HG02852 (cell line): ENCODE measurements around the gene YES1.
"Not testable (repeated sequence)": the region's sequence is repeated elsewhere in the genome, so short reads cannot be mapped to it uniquely, and the experiment has no call there.

ENCODE experiments used
- ATAC-seq: cut with Tn5 transposase; IDR thresholded peaks from one replicate; pipeline ENCODE4 v1.9.1; 2021; ENCODE audit warnings: mild to moderate bottlenecking, moderate library complexity; ENCODE audit not compliant: unreplicated experiment

The YES1 gene

DNA sequence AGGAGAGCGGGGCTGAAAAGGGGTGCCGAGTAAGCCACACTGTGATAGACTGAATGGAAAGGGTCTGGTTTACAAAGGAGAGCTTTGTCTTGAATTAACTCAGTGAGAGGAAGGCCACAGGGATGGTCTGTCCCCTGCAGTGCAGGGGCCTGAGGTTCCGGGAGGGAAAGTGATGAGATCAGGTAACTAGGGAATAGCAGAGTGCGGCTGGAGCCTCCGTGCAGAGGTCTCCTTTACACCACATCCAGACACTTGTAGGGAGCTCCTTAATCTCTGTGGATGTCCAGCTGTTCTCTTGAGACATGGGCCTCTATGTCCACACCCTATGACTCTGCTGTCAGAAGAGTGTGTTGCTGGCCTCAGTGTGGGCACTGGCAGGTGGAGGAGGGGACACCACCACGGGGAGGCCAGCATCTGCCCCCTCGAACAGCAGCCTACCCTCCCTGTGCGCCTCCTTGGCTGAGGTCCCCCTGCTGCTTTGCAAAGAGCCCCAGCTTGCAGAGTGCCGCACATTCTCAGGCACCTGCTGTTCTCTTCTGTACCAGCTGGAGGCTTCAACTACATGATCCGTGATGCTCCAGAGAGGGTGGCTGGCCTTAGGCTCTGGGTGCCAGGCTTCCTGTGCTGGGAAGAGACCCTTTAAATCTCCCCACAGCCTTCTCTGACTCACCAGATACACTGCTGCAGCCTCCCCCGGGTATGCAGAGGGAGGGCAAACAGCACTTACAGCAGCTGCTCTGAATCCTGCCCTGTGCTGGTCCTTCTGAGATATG lies 125.5 kb downstream of the YES1 start:
- no peak for ATAC-seq

DNA sequence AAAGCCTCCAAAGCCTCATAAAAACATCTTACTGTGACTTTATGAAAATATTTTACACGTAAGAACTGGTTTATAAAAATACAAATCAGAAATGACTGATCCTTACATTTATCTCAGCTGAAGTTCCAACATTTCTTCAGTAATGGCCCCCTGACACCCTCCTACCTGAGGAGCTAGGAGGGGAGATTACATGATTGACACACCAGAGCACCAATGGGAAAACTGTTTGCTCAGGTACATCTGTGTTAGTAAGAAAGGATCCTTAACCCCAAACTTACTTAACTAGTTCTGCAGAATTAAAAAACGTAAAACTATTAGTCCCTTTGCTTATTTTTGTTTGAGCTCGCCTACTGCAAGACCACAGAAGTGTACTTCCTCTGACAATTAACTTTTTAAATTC lies 126.6 kb downstream of the YES1 start:
- no peak for ATAC-seq

DNA sequence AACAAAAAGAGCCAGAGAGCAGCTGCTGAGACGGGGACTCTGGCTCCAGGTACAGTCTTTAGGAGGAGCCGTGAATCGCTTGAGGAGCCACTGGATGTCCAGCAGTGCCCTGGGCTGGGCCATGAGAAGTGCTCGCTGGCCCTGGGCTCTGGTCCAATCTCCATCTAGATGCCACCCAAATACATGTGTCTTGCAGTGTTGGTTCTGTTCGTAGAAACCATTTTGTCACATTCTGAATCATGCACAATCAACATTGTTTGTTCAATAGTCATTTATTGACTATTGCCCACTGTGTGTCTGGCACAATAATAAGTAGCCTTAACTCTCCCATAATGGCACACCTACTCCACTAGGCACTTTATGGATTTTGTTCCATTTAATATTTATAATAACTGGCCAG lies 128.5 kb downstream of the YES1 start:
- no peak for ATAC-seq

DNA sequence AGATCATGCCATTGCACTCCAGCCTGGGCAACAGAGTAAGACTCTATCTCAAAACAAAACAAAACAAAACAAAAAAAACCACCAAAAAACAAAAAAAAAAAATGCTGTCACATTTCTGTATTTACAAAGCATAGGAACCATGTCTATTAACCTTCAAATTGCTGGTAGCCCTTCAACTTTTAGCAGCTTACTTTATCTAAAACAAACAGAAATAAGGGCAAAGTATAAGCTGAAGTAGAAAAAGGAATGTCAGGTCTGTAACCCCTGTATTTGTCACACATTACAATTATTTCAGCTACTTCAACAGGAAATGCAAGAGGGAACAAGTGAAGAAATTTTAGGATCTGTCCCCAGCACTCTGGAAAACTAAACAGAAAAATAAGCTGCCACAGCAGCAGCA lies 129.2 kb downstream of the YES1 start:
- ATAC-seq = no peak

DNA sequence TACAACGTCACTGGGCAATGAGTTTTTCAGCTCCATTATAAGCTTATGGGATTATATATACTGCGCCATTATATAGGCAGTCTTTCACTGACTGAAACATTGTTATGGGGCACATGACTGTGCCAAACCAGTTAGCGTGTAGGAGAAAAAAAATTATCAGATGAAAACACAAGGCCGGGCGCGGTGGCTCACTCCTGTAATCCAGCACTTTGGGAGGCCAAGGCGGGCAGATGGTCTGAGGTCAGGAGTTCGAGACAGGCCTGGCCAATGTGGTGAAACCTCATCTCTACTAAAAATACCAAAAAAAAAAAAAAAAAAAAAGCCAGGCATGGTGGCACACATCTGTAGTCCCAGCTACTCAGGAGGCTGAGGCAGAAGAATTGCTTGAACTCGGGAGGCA lies 129.6 kb downstream of the YES1 start:
- not testable (repeated sequence) for ATAC-seq

DNA sequence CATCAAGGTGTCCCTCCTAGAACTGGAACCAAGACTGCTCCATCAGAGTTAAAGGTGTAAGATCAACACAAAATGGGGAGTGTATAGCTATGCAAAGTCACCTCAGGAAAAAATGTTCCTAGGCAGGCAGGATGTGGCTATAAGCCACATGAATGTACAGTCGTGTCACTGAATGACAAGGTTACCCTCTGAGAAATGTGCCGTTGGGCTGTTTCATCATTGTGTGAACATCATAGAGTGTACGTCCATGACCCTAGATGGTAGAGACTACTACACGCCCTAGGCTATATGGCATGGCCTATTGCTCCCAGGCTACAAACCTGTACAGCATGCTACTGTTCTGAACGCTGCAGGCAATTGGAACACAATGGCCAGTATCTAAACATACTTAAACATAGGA lies 130.1 kb downstream of the YES1 start:
- ATAC-seq = peak; percentile 46

DNA sequence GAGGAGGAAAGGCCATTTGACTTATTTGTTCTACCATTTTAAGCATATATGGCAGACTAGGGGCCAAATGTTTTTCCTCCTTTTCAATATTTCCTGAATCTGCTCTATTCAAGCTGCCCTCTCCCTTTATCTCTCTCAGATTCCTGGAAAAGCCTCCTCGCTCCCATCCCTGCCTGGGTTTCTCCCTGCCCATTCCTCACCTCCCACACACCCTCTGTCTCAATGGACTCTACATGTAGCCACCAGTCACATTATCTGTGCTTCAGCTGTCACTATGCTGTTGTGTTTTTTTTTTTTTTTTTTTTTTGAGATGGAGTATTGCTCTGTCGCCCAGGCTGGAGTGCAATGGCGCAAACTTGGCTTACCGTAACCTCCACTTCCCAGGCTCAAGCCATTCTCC lies 131.7 kb downstream of the YES1 start:
- ATAC-seq = no peak

DNA sequence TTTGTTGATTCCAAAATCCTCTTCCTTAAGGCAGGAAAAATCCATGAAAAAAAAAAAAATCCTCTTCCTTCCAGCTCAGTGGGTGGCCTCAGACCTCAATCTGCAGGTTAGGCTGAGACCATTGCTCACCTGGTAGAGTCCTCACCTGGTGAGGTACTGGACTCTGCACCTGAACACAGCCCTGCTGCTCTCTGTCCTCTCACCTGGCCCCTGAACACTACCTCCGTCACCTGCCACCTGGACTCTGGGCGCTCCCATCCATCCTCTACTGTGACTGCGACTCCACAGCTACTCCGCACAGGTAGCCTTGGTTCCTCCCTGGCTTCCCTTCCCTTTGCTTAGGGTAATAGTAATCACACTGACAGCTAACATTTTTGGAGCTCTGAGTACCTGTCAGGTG lies 132.5 kb downstream of the YES1 start:
- no peak for ATAC-seq

DNA sequence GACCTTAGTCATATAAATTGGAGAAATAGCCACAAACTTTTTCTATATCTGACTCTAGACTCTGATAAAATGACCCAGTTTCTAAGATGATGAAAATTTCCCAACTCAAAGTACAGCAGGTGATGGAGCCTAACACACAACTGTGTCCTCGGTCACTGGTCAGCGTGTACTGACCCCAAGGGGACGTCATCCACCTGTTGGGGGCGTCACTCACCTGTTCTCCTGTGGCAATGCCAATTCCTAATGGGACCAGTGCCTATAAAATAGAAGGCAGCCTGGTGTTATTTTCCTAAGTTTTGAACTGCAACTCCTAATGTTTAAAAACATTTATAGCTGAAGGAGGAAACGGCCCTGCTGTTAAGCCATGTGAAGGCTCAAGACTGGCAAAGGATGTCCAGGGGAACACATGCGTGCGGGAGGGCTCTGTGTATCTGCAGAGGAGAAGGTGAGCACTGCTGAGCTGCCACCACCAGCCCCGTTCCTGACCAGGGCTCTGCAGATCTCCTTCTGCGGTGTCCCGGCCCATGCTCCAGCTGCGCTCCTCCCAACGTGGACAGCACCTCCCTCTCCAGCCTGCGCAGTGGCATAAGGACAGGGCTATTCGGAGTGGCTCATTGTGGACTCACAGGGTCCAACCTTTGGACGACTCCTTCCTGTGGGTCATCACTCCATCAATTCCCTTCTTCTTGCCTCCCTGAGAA lies 133.4 kb downstream of the YES1 start:
- ATAC-seq = no peak

DNA sequence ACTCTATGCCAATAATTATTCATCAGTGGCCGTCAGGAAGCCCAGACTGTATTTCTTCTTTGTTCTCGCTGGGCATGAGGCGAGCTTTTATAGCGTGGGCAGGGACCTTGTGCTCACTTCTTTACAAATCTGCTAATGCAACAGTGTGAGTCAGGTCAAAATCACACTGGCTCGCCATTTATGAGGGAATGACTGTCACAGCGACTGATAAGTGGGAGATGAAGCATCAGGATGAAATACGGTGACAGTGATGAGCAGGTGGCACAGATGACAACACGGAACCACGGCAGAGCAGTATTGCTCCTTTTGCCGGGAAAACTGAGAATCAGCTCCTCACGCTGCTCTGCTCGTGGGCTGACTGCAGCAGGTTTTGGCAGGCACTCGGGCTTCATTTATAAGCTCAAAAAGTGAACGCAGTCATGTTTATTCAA lies 134.1 kb downstream of the YES1 start:
- no peak for ATAC-seq

DNA sequence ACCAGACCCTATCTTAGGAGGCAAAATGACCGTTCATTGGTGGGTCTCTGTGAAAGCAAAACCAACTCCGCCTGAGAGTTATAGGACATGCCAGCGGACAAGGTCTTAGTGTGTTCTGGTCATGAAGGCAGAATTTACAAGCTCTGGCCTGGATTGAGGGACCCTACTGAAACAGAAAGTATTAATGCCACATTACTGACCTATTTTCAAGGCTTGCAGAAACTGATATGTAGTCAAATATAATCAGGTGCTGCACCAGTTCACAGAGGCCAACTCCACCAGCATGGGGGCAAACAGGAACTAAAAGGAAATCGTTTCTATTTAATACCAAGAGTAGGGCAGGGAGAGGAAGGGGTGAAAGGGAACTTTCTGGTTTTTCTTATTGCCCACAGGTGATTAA lies 134.9 kb downstream of the YES1 start:
- ATAC-seq = no peak

DNA sequence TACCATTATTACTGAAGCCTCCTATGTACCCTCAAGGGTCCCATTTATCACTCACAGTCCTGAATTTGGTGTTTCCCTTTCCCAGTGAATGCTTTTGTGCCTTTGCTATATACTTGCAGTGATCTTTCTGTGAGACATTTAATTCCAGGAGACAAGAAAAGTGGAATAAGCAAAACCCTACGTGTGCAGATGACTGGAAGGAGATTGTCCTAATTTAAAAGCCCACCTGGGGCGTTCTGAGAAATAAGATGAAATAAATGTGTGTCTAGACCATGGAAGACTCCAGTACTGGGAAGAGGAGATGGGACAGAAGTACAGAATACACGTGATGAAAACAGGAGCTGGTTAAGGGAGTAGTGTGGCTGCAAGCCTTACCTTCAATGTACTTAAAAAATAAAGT lies 135.3 kb downstream of the YES1 start:
- no peak for ATAC-seq

DNA sequence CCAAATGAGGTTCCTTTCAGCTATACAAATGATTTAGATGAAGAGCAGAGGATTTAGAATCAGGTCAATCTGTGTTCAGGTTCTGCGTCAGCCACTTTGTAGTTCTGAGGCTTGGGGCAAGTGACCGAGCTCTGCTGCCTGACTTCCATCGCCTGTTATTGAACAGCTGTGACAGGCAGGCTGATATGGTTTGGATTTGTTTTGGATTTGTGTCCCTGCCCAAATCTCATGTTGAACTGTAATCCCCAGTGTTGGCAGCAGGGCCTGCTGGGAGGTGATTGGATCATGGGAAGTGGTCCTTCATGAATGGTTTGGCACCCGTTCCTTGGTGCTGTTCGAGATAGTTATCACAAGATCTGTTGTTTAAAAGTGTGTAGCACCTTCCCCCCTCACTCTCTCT lies 136.0 kb downstream of the YES1 start:
- no peak for ATAC-seq

DNA sequence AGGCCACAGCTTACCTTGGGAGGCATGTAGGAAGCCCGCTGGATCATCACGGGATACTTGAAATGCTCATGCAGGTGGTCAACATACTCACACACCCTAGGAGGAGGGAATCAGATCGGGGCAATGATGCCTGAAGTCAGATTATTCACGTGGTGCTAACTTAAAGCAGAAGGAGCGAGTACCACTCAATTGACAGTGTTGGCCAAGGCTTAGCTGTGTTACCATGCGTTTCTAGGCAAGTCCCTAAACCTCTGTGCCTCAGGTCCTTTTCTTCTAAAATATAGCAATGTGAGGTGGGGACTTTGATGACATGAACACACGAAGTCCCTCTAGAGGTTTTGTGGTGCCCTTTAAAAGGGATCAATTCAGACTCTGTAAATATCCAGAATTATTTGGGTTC lies 136.7 kb downstream of the YES1 start:
- no peak for ATAC-seq

DNA sequence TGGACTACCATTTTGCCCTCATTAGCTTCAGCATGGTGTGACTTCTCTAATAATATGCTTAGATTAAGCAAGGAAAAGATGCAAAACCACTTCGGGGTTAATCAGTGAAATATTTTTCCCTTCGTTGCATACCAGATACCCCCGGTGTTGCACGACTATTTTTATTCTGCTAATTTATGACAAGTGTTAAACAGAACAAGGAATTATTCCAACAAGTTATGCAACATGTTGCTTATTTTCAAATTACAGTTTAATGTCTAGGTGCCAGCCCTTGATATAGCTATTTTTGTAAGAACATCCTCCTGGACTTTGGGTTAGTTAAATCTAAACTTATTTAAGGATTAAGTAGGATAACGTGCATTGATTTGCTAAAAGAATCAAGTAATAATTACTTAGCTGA lies 138.3 kb downstream of the YES1 start:
- ATAC-seq = no peak

DNA sequence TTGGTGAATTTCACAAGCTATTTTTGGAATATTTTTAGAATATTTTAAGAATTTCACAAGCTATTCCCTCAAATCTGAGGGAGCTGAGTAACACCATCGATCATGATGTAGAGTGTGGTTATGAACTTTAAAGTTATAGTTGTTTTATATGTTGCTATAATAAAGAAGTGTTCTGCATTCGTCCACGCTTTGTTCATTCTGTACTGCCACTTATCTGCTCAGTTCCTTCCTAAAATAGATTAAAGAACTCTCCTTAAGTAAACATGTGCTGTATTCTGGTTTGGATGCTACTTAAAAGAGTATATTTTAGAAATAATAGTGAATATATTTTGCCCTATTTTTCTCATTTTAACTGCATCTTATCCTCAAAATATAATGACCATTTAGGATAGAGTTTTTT lies 138.7 kb downstream of the YES1 start:
- ATAC-seq = no peak
